Stimulated activated CD8-positive, alpha-beta memory T cell treated with anti-CD3 and anti-CD28 coated beads, Interleukin-12 subunit alpha, Interleukin-12 subunit beta, amount 100 ng/mL, for 4 hours (primary cell): ENCODE data around the gene TET2.

Experiments used
- DNase-seq: peaks from one replicate; pipeline ENCODE4 v3.0.0-alpha.2; 2020; ENCODE audit warnings: low read depth

The TET2 gene

GRCh38 chr4:105140684-105141490 lies 5.8 kb upstream of the TET2 start:
- no peak for DNase-seq

GRCh38 chr4:105145156-105145902 lies 1.3 kb upstream of the TET2 start:
- no peak for DNase-seq

GRCh38 chr4:105145903-105146275 lies 787 bp upstream of the TET2 start:
- DNase-seq = peak; percentile 15

- DNase-seq = no peak
Measured at GRCh38 chr4:105147016-105147552, 408 bp downstream of the TET2 start.

GRCh38 chr4:105147553-105148161 lies 981 bp downstream of the TET2 start:
- no peak for DNase-seq

- no peak for DNase-seq
Measured at GRCh38 chr4:105148356-105148755, 1.7 kb downstream of the TET2 start.

- DNase-seq = no peak
Measured at GRCh38 chr4:105148776-105149175, 2.1 kb downstream of the TET2 start.

GRCh38 chr4:105149771-105150170 lies 3.1 kb downstream of the TET2 start:
- no peak for DNase-seq

GRCh38 chr4:105150503-105150902 lies 3.8 kb downstream of the TET2 start:
- no peak for DNase-seq

GRCh38 chr4:105153749-105154148 lies 7.1 kb downstream of the TET2 start:
- no peak for DNase-seq

GRCh38 chr4:105154576-105154975 lies 7.9 kb downstream of the TET2 start:
- DNase-seq = no peak

- no peak for DNase-seq
Measured at GRCh38 chr4:105155426-105155825, 8.8 kb downstream of the TET2 start.

- no peak for DNase-seq
Measured at GRCh38 chr4:105158837-105159236, 12.2 kb downstream of the TET2 start.

GRCh38 chr4:105162123-105162796 lies 15.6 kb downstream of the TET2 start:
- no peak for DNase-seq

- DNase-seq = no peak
Measured at GRCh38 chr4:105164548-105164947, 17.9 kb downstream of the TET2 start.

- no peak for DNase-seq
Measured at GRCh38 chr4:105166066-105166465, 19.4 kb downstream of the TET2 start.

- no peak for DNase-seq
Measured at GRCh38 chr4:105170711-105171110, 24.0 kb downstream of the TET2 start.

- no peak for DNase-seq
Measured at GRCh38 chr4:105171912-105172311, 25.2 kb downstream of the TET2 start.

- no peak for DNase-seq
Measured at GRCh38 chr4:105174098-105174497, 27.4 kb downstream of the TET2 start.

GRCh38 chr4:105179539-105180401 lies 33.1 kb downstream of the TET2 start:
- no peak for DNase-seq

- no peak for DNase-seq
Measured at GRCh38 chr4:105181259-105181658, 34.6 kb downstream of the TET2 start.
